ENCODE results near the gene GSTO2.

The GSTO2 gene

DNA sequence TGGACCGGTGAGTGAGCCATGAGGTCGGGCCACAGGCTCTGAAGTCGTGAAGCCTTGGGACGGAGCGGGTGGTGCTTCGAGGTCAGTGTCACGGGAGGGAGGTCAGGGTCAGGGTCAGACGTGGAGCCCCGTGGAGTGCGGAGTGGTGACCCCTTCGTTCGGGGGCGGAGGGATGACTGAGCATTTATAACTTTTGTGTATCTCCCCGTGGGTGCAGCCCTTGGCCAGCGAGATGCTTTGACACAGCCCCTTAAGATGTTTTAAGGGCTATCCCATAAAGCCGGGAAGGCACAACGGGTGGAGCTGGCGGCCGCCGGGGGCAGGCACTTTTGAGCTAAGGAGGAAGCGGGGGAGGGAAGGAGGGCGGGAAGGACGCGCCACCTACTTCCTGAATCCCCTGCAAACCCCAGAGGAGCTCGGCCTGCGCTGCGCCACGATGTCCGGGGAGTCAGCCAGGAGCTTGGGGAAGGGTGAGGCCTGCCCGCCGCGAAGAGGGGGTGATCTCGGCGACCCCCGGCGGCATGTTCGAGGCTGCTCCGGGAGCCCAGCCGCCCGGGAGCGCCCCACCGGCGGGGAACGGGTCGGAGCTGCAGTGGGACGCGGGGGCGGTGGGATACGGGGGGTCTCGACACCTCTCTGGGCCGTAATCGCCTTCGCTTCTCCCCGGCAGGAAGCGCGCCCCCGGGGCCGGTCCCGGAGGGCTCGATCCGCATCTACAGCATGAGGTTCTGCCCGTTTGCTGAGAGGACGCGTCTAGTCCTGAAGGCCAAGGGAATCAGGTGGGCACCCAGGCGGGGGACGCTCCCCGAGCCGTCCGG lies 14.3 kb upstream of the GSTO2 start, which contains the start of gene GSTO1:
GSTO1 (plus strand) TSS at position 400 of the 818 bp plus-strand sequence; CDS start at position 437, 37 bp downstream.
- FAIRE-seq, result no peak

DNA sequence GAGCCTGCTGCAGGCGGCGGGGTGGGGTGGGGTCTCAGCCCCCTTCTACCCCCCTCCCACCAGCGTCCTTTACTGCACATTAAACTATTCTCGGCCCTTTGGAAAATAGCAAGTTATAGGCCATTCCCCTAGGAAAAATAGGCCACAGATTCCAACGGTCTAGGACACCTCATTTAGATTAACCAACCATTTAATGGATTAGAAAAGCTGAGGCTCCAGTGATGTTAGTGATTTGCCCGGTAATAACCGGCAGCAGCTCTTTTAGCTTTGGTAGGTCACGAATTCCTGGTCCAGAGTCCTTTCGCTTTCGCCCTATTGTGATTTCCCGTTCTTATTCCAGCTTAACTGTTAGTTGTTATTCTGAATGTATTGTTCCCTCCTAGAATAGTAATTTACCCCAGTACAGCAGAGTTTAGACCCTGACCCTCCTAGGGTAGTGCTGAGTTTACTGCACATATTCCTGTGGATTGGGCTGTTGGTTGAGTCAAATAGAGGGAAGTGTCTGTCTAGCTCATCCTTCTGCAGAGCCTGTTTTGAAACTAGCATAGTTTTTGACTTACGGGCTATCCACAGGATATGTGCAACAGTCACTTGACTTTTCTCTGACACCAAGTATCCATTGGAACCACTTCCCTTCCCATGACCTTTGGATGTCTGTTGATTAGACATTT lies 13.5 kb upstream of the GSTO2 start:
- FAIRE-seq, result no peak

DNA sequence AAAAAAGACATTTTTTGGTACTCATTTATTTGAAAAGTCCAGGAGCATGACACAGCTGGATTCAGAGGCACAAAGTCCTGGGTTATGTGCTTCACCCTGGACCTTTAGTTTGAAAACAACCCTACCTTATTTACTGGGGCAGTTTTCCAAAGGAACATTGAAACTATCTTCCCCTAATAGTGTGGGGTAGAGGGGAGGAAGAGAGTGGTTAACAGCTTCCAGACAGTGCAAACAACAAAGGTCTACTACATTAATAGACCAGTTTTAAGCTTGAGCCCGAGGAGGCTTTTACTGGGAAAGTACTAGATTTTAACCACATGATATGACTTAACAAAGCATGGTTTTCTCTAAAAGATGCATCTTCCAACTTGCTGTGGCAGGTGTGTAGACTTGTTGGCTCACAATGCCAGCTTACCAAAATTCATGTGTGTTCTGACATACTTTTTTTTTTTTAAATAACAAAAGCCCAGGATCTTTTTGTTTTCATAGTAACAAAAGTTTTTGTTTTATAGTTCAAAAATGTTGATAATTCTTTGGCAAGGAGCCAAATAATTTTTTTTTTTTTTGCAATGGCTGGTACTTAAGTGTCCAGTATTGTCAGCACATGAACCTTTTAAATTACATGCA lies 12.5 kb upstream of the GSTO2 start:
- FAIRE-seq, result no peak

DNA sequence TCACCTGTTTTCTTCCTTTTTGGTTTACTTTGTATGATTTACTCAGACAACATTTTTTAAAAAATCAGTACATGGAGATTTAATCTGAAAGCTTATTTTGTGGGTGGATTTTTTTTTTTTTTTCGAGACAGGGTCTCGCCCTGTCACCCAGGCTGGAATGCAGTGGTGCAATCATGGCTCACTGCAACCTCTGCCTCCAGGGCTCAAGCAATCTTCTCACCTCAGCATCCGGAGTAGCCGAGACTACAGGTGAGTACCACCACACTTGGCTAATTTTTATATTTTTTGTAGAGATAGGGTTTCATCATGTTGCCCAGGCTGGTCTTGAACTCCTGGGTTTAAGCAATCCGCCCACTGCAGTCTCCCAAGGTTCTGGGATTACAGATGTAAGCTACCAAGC lies 11.7 kb upstream of the GSTO2 start:
- FAIRE-seq, result no peak

DNA sequence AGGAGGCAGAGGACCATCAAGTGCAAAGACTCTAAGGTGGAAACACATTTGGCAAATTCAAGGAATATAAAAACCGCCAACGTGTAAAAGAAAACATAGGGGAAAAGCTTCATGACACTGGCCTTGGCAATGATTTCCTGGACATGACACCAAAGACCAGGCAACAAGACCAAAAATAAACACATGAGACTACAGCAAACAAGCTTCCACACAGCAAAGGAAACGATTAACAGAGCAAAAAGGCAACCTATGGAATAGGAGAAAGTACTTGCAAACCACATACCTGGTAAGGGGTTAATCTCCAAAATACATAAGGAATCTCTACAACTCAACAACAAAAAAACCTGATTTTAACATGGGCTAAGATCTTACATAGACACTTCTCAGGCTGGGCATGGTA lies 10.8 kb upstream of the GSTO2 start:
- no peak for FAIRE-seq

DNA sequence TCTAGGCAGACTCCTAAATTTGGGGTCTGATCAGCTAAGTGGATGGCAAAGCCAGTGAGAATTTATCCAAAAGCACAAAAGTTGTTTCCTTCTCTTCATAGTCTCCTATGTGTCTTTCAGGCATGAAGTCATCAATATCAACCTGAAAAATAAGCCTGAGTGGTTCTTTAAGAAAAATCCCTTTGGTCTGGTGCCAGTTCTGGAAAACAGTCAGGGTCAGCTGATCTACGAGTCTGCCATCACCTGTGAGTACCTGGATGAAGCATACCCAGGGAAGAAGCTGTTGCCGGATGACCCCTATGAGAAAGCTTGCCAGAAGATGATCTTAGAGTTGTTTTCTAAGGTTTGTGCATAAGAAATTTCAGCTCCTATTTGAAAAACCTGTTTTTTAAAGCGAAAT lies 9.5 kb upstream of the GSTO2 start:
- FAIRE-seq, result no peak

DNA sequence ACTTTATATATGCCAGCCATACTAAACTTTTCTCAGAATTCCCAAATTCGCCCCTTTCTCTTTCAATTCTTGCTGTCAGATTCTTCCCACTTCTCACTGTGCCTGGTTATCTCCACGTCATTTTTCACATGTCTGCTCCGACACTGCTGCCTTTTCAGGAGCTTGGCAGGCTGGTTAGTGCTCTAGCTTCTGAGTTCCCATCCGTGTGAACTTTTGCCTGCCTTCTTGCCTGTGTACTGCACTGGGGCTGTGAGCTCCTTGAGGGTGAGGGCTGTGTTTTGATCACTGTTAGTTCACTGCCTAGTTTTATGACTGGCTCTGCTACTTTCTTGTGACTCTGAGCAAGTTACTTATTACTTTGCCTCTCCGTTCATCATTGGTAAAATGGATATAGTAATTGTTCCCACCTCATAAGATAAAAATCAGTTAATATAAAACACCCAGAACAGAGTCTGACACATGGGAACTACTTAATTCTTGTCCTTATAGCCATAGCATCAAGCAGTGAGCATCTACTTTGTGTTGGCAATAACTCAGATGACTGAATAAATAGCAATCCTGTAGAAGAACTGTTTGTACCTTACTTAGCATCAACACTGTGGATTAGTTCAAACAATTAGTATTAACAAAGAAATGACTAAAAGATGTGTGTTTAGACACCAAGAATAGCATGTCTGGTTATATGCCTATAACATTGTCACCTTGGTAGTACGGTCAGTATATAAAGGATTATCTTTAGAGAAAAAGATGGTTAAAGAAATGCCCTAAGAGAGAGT lies 8.8 kb upstream of the GSTO2 start:
- no peak for FAIRE-seq

DNA sequence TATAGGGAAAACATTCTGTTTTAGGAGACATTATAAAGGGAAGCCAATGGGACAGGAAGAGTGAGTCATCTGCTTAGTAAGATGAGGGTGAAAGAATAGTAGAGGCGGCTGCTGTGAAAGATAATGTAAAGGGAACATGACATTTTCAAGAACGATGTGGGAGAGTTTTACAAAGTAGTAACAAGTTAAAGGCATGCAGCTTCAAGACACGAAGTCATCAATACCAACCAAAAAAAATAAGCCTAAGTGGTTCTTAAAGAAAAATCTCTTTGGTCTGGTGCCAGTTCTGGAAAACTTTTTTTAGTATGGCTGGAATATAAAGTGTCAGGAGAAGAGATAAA lies 8.2 kb upstream of the GSTO2 start:
- no peak for FAIRE-seq

DNA sequence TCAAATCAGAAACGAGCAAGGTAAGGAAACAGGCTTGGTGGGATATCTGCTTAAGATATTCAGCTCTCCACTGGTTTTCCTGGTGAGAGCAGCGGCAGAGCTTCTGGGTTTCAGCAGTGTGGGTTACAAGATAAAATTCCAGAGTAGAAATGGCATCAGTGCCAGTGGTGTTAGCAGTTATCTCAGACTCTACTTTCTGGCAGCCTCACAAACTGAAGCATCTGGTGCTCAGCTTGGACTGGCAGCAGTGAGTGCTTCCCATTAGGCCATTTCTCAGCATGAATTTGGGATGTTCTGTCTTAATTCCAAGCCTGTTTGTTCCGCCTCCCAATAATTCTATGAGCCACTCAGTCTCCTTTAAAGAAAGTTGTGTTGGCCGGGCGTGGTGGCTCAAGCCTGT lies 6.9 kb upstream of the GSTO2 start:
- no peak for FAIRE-seq

DNA sequence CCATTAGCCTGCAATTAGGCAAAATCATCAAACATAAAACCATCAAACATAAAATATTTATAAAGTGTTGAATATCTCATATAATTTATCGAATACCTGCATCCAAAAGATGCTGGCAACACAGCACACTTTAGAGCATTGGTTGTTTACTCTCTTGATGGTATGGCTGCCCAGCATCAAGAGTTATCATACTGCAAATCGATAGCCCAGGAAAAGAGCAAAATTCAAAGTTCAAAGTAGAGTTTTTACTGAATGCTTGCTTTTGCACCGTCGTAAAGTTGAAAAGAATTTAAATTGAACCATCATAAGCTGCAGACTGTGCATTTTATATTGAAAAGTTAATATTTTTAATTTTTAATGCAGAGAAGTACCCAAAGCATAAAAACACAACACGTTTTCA lies 4.2 kb upstream of the GSTO2 start:
- no peak for FAIRE-seq

DNA sequence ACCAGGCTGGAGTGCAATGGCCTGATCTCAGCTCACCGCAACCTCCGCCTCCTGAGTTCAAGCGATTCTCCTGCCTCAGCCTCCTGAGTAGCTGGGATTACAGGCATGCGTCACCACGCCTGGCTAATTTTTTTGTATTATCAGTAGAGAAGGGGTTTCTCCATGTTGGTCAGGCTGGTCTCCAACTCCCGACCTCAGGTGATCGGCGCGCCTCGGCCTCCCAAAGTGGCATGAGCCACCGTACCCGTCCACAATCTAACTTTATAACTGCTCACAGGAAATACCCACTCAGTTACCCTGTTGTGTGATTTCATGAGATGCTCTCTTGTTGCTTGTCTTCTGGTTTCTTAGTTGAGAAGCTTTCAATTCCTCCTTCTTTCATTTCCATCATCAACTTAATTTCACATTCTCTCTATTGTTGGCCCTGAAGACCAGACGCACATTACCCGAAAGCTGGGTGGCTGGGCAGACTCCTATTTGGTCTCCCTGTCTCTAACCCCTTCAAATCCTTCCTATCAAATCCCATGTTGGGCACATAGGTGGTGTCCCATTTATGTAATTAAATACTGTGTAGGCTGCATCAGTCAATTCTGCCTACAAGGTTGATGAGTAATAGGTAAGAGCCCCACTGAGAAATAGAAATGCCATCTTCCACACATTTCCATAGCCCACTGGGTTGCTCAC lies 1.1 kb upstream of the GSTO2 start:
- no peak for FAIRE-seq

DNA sequence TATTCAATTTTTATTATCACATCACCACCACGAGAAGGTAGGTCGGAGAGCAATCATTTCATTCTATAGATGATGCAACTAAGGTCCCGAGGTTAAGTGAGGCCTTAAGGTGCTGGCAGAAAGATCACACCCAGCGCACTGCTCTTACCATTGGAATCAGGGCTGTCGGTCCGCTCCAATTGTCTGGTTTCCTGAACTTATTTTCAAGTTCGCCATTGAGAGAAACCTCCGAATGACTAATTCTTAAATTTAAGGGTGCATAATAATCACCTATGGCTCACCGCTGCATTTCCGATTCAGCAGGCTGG lies 625 bp upstream of the GSTO2 start:
- no peak for FAIRE-seq

DNA sequence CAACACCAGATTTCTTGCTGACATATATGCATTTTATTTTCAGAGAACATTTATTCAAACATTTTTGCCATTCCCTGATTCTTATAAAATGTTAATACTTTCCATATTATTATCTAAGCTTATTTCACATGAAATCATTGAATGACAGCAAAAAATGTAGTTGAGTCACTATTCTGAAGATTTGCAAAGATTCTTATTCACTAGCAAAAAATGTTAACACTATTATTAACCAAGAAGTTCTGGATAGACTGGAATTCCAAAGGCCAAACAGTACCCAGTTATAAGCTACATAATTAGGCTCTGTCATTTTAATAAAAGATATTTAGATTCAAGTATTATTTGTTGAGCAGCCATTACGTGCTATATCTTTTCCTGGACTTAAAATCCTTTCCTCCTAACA lies 4.3 kb downstream of the GSTO2 start:
- no peak for FAIRE-seq

DNA sequence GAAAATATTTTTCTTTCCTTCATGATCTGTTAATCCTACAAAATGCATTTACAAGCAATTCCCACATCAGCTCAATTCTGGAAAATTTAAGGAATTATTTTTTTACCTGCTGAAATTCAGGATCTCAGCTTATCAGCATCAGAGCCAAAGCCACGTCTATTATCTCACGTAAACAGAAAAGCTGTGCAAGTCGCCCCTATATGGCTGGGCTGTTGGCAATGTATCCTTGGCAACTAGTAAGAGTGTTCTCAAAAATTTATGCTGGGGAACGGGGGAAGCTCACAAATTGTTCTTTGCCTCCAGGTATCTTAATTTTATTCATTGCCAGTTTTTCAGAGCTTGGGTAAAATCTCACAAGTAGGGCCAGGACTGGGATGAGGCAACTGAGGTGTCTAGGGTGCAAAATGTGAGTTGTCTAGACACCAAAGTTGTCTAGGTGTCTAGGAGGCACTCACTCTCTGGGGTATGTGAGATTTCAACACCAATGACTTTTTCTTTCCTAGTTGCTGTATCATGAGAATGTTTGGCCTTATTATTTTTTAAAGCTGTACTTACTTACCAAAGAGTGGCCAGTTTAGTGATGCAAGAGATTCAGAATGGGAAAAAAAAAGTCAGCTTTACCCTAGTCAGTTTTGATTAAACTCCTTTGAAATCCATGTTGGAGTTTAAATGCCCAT lies 5.1 kb downstream of the GSTO2 start:
- FAIRE-seq, result no peak

DNA sequence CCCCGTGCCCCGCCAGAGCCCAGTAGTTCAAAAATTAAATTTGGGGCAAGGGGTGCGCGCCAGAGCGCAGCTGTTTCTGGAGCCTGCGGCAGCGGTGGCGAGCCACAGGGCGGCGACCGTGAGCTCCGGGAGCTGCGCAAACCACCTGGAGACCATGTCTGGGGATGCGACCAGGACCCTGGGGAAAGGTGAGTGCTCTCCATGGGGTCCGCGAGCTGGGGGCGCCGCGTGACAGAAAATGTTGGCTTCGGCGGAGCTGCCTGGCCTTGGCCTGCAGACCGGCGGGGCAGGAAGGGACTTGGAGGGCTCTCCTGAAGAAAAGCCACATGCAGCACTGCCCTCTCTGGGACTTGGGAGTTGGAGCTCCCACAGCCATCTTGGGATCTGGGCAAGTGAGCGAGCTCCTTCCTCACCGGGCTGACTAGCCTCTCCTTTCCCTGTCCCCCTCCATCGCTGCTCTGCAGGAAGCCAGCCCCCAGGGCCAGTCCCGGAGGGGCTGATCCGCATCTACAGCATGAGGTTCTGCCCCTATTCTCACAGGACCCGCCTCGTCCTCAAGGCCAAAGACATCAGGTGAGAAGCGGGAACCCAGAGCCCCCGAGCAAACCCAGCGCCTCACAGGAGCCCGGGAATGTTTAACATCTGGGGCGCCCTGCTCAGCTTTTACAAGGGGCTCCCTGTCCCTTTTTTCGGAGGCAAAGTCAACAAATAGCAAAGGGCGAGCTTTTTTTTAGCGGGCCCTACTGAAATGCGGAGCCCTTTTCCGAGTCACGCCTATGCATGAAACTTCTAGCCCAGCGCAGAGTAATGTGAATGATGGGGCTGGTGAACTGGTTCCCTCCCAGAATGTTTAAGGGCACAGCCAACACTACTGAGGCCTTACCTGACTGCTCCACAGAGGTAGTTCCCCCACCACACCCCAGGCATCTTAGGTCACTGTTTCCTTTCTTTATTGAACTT lies 6.1 kb downstream of the GSTO2 start:
- no peak for FAIRE-seq

DNA sequence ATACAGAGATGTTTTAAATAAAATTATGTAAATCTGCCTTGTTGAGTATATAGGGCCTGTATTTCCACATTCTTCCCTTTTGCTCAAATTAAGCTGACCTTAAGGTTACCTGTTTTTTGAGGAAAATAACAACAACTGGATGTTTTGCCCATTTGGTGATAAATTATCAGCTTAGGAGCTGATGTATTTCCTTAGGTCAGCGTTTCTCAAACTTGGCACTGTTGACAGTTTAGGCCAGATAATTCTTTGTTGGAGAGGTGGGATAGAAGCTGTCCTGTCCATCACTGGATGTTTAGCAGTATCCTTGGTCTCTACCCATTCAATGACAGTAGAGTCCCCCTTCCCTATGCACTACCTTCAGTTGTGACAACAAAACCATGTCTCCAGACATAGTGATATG lies 7.2 kb downstream of the GSTO2 start:
- no peak for FAIRE-seq

DNA sequence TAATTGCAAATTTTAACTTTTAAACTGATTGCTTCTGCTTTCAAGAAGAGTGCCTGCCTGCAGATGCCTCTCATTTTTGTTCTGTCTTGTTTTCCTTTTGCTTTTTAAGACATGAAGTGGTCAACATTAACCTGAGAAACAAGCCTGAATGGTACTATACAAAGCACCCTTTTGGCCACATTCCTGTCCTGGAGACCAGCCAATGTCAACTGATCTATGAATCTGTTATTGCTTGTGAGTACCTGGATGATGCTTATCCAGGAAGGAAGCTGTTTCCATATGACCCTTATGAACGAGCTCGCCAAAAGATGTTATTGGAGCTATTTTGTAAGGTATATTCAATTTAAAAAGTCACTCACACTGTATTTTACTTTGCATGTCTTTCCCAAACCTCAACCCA lies 8.8 kb downstream of the GSTO2 start:
- FAIRE-seq, result no peak

DNA sequence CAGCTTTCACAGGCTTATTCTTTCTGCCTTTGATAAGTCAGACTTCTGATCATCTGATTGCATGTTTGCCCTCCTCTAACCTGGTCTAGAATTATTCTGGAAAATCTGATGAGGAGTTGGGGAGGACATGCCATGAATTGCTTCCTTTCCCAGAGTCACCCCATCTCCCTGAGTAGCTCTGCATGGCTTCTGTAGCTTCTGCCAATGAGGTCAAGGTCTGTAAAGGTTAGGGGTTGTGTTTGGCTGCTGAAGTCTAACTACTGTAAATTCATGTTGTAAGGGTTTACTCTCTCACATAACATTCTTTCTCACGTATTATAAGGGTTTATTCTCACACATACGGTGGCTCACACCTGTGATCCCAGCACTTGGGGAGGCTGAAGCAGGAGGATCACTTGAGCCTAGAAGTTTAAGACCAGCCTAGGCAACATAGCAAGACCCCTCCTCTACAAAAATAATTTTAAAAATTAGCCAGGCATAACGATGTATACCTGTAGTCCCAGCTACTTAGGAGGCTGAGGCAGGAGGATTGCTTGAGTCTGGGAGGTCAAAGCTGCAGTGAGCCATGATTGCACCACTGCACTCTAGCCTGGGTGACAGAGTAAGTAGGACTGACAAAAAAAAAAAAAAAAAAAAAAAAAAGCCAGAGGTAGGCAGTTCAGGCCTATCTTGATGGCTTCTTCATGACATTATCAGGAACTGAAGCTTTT lies 10.7 kb downstream of the GSTO2 start:
- no peak for FAIRE-seq

DNA sequence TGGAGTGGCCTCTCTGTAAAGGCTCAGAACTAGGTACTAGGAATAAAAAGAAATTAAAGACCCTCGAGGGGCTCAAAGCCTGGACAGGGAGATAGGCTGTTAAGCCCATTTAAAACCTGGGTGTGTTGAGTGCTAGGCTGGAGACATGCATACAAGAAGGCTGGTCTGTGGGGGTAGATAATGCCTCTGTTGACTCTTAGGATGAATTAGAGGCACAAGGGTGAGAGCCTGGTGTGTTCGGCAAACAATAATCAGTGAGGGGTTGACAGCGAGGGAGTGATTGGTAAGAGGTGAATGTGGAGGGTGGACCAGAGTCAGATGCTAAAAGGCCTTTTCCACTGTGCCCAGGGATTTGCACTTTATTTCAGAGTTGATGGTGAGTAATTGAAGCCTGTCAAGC lies 12.7 kb downstream of the GSTO2 start:
- FAIRE-seq, result no peak

DNA sequence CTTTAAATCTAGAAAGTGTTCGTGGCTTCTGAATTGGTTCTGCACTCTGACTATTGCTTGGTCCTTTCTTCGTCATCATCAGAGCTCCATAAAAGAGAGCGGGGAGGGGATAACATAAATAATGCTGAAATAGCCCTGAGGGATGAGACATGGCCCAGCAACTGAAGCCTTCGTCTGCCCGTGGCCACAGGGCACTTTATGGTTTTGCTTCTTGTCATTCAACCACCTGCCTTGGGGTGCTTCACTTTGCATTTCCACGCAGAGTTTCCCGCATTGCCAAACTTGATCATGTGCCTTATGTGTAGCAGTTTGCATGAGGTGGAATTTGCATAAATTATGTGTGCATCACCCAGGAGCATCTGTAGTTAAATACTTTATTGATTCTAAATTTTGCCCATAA lies 15.9 kb downstream of the GSTO2 start:
- FAIRE-seq, result no peak

DNA sequence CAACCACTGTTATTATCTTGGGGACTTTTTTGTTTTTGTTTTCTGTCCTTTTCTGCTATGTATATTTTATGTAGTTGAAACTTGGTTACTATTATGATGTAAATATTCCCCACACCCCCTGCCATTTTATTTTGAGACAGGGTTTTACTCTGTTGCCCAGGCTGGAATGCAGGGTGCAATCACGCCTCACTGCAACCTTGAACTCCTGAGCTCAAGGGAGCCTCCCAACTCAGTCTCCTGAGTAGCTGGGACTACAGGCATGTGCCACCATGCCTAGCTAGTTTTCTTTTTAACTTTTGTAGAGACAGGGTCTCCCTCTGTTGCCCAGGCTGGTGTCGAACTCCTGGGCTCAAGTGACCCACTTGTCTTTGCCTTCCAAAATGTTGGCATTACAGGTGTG lies 18.0 kb downstream of the GSTO2 start:
- FAIRE-seq, result no peak
